GM12878 (cell line): ENCODE data around the gene COL28A1. TPM values are rescaled to one million over a fixed set of nuclear protein-coding genes. Genes with fewer than 3 reads are reported as not detected.

Source experiments
- EGR1 ChIP-seq, 2 experiments: IDR thresholded peaks; 1 replicate in 1 of 2; 2 replicates in 1 of 2; pipeline ENCODE4 v1.6.1; 2011 to 2012; ENCODE audit warnings: low read depth in 2 of 2, low read length in 2 of 2, borderline replicate concordance in 1 of 2, mild to moderate bottlenecking in 1 of 2, moderate library complexity in 1 of 2
- EZH2 ChIP-seq: IDR thresholded peaks from 2 replicates; pipeline ENCODE4 v1.6.1; 2012; ENCODE audit warnings: low read depth, mild to moderate bottlenecking, control low read depth, inconsistent platforms, low read length, borderline replicate concordance; ENCODE audit not compliant: control insufficient read depth
- FOXM1 ChIP-seq: IDR thresholded peaks from 2 replicates; pipeline ENCODE4 v1.6.1; 2012; ENCODE audit warnings: low read depth, mild to moderate bottlenecking, inconsistent platforms, low read length, moderate library complexity
- GABPA ChIP-seq: IDR thresholded peaks from 2 replicates; pipeline ENCODE4 v1.6.1; 2014; ENCODE audit warnings: antibody characterized with exemption, low read depth, mild to moderate bottlenecking, inconsistent platforms
- IKZF1 ChIP-seq: fragments of 450-650 bp; conservative IDR thresholded peaks from 2 replicates; pipeline ENCODE4 v1.6.1; 2017; ENCODE audit warnings: antibody characterized with exemption, mild to moderate bottlenecking
- NFXL1 ChIP-seq: fragments of 450-650 bp; IDR thresholded peaks from 2 replicates; pipeline ENCODE4 v1.6.1; 2017; ENCODE audit warnings: antibody characterized with exemption, mild to moderate bottlenecking, borderline replicate concordance
- POU2F2 ChIP-seq: IDR thresholded peaks from 3 replicates; pipeline ENCODE4 v1.6.1; 2011; ENCODE audit warnings: low read depth, mild to moderate bottlenecking, low read length, borderline replicate concordance
- PRDM15 ChIP-seq: fragments of 450-650 bp; formaldehyde crosslinking; IDR thresholded peaks from 2 replicates; pipeline ENCODE4 v1.4.0; 2020; ENCODE audit warnings: mild to moderate bottlenecking, moderate library complexity
- RAD21 ChIP-seq: IDR thresholded peaks from 2 replicates; pipeline ENCODE4 v1.6.1; 2011; ENCODE audit warnings: mild to moderate bottlenecking, low read depth, low read length, moderate library complexity; ENCODE audit not compliant: insufficient read depth
- RB1 ChIP-seq: fragments of 450-650 bp; formaldehyde crosslinking; IDR thresholded peaks from 2 replicates; pipeline ENCODE4 v1.6.1; 2017; ENCODE audit warnings: mild to moderate bottlenecking, borderline replicate concordance
- REST ChIP-seq: IDR thresholded peaks from 2 replicates; pipeline ENCODE4 v1.6.1; 2012; ENCODE audit warnings: mild to moderate bottlenecking, low read depth, low read length
- SRF ChIP-seq, 2 experiments: IDR thresholded peaks; 2 replicates each; pipeline ENCODE4 v1.6.1; 2011; ENCODE audit warnings: low read depth in 2 of 2, low read length in 2 of 2, mild to moderate bottlenecking in 1 of 2, moderate library complexity in 1 of 2
- TCF12 ChIP-seq: IDR thresholded peaks from 2 replicates; pipeline ENCODE4 v1.6.1; 2011; ENCODE audit warnings: low read depth, mild to moderate bottlenecking, low read length
- polyA plus RNA-seq, 11 experiments: library from polyadenylated mRNA; depleted of rRNA in 4 of 11; unstranded in 6 of 11; stranded (reverse) in 5 of 11; fragments of >200 nt; fragmentation: Nextera tagmentation in 4 of 11; fragmentation: Illumina TruSeq in 1 of 11; extraction: Ambion mirVana in 4 of 11; extraction: Trizol in 1 of 11; gene quantifications; 1 replicate in 1 of 11; 2 replicates in 10 of 11; pipeline versions ENCODE4 v1.2.1 to v1.2.3, GENCODE V29; 2011 to 2016; ENCODE audit warnings: inconsistent platforms in 2 of 11, missing spikeins in 2 of 11, low read depth in 1 of 11
- total RNA-seq, 4 experiments: library from RNA; depleted of rRNA in 3 of 4; stranded (reverse); fragments of >200 nt in 3 of 4; fragmentation: Illumina TruSeq in 1 of 4; extraction: Trizol in 1 of 4; gene quantifications; 2 replicates each; pipeline versions ENCODE4 v1.2.1 to v1.2.3, GENCODE V29; 2013 to 2021
- TF ChIP-seq, protein P1 (sequence below): fragments of 450-650 bp; IDR thresholded peaks from 2 replicates; pipeline ENCODE4 v1.6.1; 2017; ENCODE audit warnings: antibody characterized with exemption, mild to moderate bottlenecking, moderate library complexity
- TF ChIP-seq, protein P2 (sequence below), 3 experiments: IDR thresholded peaks in 2 of 3; conservative IDR thresholded peaks in 1 of 3; 2 replicates each; pipeline ENCODE4 v1.5.1; 2011; ENCODE audit warnings: low read depth in 3 of 3, low read length in 3 of 3, mild to moderate bottlenecking in 3 of 3, control low read depth in 2 of 3, moderate library complexity in 2 of 3, inconsistent platforms in 1 of 3, mixed read lengths in 1 of 3; ENCODE audit not compliant: control insufficient read depth in 2 of 3, insufficient read depth in 1 of 3; ENCODE audit errors: extremely low read depth in 1 of 3

Gene COL28A1
- total and polyA plus RNA-seq, 10 of the 15 experiments (the other 5 are each of a cell fraction or from before 2014, with no cell fraction given): 0.05 to 0.22 TPM; not detected in 8

DNA sequence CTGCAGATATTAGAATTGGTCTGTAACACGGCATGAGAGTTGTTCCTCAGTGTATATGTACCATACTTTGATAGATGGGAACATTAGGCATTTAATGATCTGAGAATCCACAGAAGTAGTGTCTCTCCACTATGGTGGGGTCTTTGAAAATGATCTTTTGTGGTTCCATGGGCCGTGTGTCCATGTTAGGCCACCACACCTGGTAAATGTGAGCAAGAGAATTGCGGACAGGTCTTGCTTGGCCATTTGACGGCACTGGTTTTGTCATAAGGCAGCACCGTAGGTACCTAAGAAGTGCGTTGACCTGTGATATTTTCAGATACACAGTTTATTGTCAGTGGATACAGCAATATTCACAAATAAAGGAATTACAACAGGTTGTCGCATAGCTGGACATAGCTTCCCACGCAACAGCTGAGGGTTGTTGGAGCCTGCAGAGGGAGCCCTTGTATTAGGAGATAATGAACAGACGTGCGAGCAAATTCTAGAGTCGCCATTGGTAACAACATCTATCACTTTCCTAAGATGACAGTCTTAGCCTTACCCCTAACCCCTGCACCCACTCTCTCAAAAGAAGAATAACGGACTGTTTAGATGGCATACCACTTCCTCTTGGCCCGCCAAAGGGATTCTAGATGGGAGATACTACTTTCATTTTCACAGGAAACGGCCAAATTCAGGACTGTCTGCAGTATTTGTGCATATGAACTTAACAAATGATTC is 111.4 kb downstream of the COL28A1 start (continued):
- no peak for TF ChIP-seq REST
- no peak for TF ChIP-seq TCF12
- no peak for TF ChIP-seq EZH2
- peak; percentile 76 for TF ChIP-seq RAD21
- 0 out of 2 replicates have a peak, but pooled peaks have one; percentile 48 for TF ChIP-seq RB1
- TF ChIP-seq, protein P1, sequence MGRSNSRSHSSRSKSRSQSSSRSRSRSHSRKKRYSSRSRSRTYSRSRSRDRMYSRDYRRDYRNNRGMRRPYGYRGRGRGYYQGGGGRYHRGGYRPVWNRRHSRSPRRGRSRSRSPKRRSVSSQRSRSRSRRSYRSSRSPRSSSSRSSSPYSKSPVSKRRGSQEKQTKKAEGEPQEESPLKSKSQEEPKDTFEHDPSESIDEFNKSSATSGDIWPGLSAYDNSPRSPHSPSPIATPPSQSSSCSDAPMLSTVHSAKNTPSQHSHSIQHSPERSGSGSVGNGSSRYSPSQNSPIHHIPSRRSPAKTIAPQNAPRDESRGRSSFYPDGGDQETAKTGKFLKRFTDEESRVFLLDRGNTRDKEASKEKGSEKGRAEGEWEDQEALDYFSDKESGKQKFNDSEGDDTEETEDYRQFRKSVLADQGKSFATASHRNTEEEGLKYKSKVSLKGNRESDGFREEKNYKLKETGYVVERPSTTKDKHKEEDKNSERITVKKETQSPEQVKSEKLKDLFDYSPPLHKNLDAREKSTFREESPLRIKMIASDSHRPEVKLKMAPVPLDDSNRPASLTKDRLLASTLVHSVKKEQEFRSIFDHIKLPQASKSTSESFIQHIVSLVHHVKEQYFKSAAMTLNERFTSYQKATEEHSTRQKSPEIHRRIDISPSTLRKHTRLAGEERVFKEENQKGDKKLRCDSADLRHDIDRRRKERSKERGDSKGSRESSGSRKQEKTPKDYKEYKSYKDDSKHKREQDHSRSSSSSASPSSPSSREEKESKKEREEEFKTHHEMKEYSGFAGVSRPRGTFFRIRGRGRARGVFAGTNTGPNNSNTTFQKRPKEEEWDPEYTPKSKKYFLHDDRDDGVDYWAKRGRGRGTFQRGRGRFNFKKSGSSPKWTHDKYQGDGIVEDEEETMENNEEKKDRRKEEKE: no peak
- no peak for TF ChIP-seq NFXL1
- TF ChIP-seq PRDM15: no peak
- peak; percentile 54; the same call in 1 of the 2 replicates for TF ChIP-seq GABPA
- TF ChIP-seq SRF (IDR thresholded peaks at IDR 0.05; ENCODE audit: low read depth in 2 of 2, low read length in 2 of 2): 0 out of 4 replicates have a peak, but pooled peaks of 1 of the 2 experiments have one; percentile 45
- TF ChIP-seq IKZF1: no peak
- TF ChIP-seq POU2F2: no peak
- 0 out of 2 replicates have a peak, but pooled peaks have one; percentile 30 for TF ChIP-seq FOXM1
- TF ChIP-seq, protein P2, sequence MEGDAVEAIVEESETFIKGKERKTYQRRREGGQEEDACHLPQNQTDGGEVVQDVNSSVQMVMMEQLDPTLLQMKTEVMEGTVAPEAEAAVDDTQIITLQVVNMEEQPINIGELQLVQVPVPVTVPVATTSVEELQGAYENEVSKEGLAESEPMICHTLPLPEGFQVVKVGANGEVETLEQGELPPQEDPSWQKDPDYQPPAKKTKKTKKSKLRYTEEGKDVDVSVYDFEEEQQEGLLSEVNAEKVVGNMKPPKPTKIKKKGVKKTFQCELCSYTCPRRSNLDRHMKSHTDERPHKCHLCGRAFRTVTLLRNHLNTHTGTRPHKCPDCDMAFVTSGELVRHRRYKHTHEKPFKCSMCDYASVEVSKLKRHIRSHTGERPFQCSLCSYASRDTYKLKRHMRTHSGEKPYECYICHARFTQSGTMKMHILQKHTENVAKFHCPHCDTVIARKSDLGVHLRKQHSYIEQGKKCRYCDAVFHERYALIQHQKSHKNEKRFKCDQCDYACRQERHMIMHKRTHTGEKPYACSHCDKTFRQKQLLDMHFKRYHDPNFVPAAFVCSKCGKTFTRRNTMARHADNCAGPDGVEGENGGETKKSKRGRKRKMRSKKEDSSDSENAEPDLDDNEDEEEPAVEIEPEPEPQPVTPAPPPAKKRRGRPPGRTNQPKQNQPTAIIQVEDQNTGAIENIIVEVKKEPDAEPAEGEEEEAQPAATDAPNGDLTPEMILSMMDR (IDR thresholded peaks at IDR 0.05 in 2 of 3, conservative IDR thresholded peaks at IDR 0.05 in 1 of 3; ENCODE audit: control insufficient read depth in 2 of 3, extremely low read depth in 1 of 3, insufficient read depth in 1 of 3, low read depth in 3 of 3, low read length in 3 of 3): peak; percentile 66 to 75 (median 66)
- 0 out of 3 replicates have a peak, but pooled peaks of 1 of the 2 experiments have one; percentile 21 for TF ChIP-seq EGR1 (IDR thresholded peaks at IDR 0.05; ENCODE audit: borderline replicate concordance in 1 of 2, low read depth in 2 of 2, low read length in 2 of 2)
